Measurements from ENCODE around the gene TRIM41.

GRCh38 chr5:181234455-181235306 is 11.6 kb downstream of the TRIM41 start:
- TF ChIP-seq CTCF (conservative IDR thresholded peaks at IDR 0.05) = no peak
- no peak for TF ChIP-seq EZH2 (IDR thresholded peaks at IDR 0.05; ENCODE audit: low read depth)
